ENCODE results near the gene BASP1. TPM values are rescaled to one million over a fixed set of nuclear protein-coding genes. Genes with fewer than 3 reads are reported as not detected.
"Not testable (repeated sequence)": the region's sequence is repeated elsewhere in the genome, so short reads cannot be mapped to it uniquely, and the experiment has no call there.

The BASP1 gene
- total RNA-seq, 1 donor from 2014 or later: 46.9 TPM

DNA sequence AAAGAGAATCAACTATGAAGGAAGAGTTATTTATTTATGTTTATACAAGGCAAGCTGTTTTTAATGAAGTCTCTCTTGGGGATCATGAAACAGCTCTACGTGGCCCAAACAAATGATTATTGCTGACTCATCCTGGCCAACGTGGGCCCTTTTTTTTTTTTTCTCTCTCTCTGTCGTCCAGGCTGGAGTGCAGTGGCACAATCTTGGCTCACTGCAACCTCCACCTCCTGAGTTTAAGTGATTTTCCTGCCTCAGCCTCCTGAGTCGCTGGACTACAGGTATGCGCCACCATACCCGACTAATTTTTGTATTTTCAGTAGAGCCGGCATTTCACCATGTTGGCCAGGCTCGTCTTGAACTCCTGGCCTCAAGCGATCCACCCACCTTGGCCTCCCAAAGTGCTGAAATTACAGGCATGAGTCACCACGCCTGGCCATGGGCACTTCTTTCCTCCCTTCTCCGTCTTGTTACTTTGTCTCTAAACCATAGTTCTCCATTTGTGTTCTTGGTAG is 98.3 kb downstream of the BASP1 start:
- no peak for DNase-seq (ENCODE audit: low spot score)

DNA sequence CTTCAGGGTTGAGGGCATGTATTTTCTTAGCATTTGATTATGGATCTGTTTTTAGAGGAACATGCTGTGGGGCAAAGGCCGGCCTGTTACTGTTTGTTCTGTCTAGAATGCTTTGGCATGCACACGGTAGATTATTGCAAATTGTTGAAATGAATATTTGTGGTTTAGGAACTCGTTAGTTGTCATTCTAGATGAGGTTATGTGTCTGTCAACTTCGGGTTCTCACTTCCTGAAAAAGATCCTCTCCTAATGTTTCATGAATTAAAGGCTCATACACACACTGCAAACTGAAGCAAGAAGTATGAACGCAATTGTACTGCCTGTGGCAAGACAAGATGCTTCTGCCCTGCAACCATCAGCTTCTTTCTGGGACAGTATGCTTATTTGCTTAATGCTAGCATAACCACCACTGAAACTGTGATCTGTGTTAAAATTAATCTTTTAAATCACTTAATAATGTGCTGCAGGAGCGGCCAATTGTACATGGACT is 99.6 kb downstream of the BASP1 start:
- DNase-seq (ENCODE audit: low spot score): no peak

DNA sequence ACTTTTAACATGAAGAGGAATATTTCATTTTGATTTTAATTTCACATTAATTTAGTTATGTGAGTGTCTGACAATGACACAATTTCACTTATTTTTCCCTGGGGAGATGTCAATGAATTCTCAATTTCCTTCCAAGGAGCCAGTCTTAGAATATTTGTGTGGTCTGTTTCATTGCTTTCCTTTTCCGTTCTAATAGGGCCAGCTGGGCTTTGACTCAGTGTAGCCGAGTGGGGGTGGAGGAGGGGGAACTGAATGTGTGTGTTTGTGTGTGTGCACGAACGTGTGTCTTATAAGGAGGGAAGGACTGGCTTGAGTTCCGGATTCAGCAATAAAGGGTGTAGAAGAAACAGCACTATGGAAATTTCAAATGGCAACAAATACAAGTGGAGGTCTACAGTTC is 100.0 kb downstream of the BASP1 start:
- DNase-seq (ENCODE audit: low spot score): no peak

DNA sequence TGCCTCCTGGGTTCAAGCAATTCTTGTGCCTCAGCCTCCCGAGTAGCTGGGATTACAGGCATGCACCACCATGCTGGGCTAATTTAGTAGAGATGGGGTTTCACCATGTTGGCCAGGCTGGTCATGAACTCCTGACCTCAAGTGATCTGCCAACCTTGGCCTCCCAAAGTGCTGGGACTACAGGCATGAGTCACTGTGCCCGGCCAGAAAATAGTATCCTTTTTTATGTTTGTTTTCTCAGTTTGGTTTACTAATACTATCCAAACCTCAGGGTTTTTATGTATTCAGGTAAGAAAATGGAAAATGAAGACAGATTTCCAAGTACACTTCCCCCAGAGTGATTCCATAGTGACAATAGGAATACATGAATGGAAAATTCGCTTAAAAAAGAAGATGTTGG is 101.7 kb downstream of the BASP1 start:
- DNase-seq (ENCODE audit: low spot score): not testable (repeated sequence)

DNA sequence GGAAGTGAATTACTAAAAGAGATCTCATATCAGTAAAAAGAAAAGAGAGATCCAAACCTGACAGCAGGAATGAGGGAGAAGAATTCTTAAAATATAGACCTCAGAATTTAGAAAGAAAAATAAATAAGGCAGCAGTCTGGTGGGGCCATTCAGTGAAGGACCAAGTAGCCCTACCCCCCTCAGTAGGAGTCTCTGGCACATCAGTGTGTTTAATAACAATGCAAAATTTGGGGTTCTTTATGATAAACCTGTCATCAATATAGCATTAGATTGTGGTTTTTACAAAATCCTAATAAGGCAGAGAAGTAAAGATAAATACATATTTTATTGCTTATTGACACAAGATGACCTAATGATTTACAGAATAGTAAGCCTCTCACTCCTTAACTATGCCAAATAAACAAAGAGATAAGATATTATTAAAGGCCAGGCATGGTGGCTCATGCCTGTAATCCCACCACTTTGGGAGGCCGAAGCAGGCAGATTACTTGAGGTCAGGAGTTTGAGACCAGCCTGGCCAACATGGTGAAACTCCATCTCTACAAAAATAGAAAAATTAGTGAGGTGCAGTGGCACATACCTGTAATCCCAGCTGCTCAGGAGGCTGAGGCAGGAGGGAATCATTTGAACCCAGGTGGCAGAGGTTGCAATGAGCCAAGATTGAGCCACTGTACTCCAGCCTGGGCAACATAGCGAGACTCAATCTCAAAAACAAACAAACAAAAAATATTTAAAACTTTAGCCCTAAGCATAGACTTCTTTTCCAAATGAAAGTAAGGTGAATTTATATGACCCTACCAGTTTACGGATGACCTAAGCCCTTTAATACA is 108.6 kb downstream of the BASP1 start:
- no peak for DNase-seq (ENCODE audit: low spot score)
